ENCODE measurements around the gene MTM1. TPM values are rescaled to one million over a fixed set of nuclear protein-coding genes. Genes with fewer than 3 reads are reported as not detected.

MTM1 gene
- polyA plus RNA-seq, 1 donor from 2014 or later = 15.0 TPM

DNA sequence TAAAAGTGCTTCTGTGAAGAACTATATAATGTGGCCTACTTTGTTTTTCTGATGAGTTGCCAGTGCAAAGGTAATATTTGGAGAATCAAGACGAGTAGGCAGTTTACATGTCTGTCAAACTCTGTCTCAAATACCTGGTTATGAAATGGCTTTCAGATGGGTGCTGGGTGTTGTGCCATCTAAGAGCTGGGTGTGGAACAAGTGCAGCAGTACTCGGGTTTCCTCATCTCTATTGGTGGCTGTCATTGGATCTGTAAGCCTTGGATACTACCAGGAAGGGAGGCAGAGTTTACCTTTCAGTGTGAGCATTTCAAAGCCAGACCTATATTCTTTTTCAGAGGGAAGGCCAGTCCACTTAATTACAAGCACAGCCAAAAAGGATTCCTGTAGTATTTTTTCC is 37.2 kb downstream of the MTM1 start:
- H3K36me3 Mint-ChIP-seq = no peaks in the 10 kb centered on the region
- H3K4me3 Mint-ChIP-seq = no peak overlapping the region
- no peak overlapping the region for H3K27ac Mint-ChIP-seq
- peaks cover 0 to 4% (median 0%) of the 10 kb centered on the region in 3 donors for H3K4me1 Mint-ChIP-seq
- H3K9me3 Mint-ChIP-seq = no peaks in the 10 kb centered on the region
- H3K27me3 Mint-ChIP-seq = no peaks in the 10 kb centered on the region

DNA sequence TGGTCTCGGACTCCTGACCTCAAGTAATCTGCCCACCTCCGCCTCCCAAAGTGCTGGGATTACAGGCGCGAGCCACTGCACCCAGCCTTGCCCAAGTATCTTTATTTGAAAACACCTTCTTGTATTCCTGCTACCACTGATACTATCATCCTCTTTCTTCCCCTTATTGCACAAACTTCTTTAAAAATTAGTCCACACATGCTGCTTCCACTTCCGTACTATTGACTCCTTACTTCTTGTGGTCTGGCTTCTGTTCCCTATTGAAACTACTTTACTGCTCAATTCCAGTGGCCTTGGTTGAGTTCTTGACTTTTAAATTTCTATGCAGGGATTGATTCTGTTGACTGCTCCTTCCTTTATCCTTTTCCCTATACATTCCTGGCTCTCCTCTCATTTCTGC is 38.8 kb downstream of the MTM1 start:
- Mint-ChIP-seq H3K27ac (no peak overlapping the region), H3K9me3 (no peaks in the 10 kb centered on the region), H3K4me3 (no peak overlapping the region), H3K27me3 (peaks cover 1% of the 10 kb centered on the region), H3K4me1 (peaks cover 0 to 4% (median 0%) of the 10 kb centered on the region in 3 donors), H3K36me3 (no peaks in the 10 kb centered on the region)

DNA sequence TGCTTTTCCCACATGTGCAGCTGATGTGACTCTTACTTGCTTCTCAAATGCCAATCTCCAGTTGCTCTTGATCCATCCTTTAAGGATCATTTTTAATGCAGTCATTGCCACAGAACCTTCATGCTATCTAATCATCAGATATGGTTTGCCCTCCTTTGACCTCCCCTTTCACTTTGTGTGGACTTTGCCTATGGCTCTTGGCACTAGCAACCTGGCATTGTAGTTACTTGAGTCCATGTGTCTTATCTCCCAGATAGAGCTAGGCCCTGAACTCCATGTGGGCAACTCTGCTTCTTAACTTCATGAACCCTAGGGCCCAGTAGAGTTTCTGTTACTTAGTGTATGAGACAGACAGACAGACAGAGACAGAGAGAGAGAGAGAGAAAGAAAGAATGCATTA is 41.6 kb downstream of the MTM1 start:
- Mint-ChIP-seq H3K36me3 (peaks cover 6% of the 10 kb centered on the region), H3K9me3 (no peaks in the 10 kb centered on the region), H3K4me1 (peaks cover 0 to 4% (median 3%) of the 10 kb centered on the region in 3 donors), H3K4me3 (no peak overlapping the region), H3K27me3 (peaks cover 1% of the 10 kb centered on the region), H3K27ac (peak overlapping the region in 1 of 3 donors; percentile 32)

DNA sequence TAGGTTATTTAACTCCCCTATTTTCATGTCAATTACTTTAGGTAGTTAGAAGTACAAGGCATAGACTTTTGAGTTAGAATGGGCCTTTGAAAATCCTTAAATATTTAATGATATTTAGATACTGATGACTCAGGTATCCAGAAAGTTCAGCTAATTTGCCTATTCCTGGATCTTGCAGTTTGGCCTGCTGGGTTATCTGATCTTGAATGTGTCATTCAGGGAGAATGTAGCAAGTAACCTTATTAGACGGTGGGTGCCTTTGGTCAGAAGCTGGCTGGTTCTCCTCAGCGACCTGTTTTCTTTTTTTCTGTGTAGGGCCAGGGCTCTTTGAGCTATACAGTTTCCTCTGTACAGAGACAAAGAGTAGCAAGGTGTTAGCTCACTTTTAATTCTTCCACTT is 42.0 kb downstream of the MTM1 start:
- H3K27me3 Mint-ChIP-seq = peaks cover 1% of the 10 kb centered on the region
- no peak overlapping the region for H3K27ac Mint-ChIP-seq
- peaks cover 6% of the 10 kb centered on the region for H3K36me3 Mint-ChIP-seq
- no peak overlapping the region for H3K4me3 Mint-ChIP-seq
- peaks cover 0 to 4% (median 3%) of the 10 kb centered on the region in 3 donors for H3K4me1 Mint-ChIP-seq
- H3K9me3 Mint-ChIP-seq = no peaks in the 10 kb centered on the region

DNA sequence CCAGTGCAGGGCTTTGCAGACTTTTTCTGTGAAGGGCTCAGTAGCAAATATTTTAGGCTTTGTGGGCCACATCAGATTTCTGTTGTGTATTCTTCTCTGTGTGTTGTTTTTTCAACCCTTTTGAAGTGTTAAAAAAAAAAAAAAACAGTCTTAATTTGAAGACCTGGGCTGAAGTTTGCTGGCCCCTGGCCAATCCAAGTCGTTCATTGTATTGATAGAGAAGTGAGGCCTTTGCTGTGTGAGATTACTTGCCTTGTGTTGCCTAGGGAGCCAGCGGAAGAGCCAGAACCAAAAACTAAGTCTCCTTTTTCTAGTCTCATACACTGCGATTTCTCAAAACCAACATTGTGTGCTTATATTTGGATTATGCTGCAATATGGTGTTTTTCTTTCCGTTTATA is 46.9 kb downstream of the MTM1 start:
- H3K27me3 Mint-ChIP-seq = peaks cover 1% of the 10 kb centered on the region
- H3K9me3 Mint-ChIP-seq = peaks cover 1 to 5% (median 2%) of the 10 kb centered on the region in 3 donors
- peaks cover 0 to 3% (median 2%) of the 10 kb centered on the region in 3 donors for H3K4me1 Mint-ChIP-seq
- no peak overlapping the region for H3K4me3 Mint-ChIP-seq
- H3K36me3 Mint-ChIP-seq = peaks cover 6% of the 10 kb centered on the region
- H3K27ac Mint-ChIP-seq = no peak overlapping the region

DNA sequence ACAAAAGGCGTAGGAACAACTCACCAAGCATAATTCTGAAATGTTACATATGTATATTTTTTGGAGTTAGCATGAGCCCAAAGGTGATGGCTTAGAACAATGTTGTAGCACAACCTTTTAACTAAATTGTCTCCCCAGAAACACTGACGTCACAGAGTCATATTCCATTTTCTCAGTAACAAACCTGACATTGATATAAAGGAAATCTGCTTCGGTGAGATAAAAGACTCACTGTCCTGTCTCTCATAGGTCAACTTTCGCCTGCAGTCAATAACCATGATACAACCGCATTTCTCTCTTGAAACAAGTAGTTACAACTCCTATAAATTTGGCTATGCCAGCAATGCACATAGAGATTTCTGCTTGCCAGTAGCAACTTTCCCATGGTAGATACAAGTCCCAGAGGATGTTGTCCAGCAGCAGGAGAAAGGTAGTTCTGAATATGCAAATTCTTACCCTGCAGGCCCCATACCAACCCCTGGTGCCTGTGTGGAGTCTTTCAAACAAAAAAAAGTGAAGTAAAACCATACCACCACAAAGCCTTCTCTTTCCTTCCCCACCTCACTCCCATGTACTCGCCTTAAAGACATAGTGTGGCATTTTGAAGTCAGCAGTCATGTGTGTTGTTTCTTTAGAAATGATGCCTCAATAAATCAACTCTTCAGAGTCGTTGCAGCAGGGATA is 47.9 kb downstream of the MTM1 start:
- Mint-ChIP-seq H3K27ac (no peak overlapping the region), H3K27me3 (peaks cover 1% of the 10 kb centered on the region), H3K36me3 (peaks cover 8% of the 10 kb centered on the region), H3K9me3 (peaks cover 1 to 5% (median 2%) of the 10 kb centered on the region in 3 donors), H3K4me3 (no peak overlapping the region), H3K4me1 (peaks cover 0 to 3% (median 2%) of the 10 kb centered on the region in 3 donors)

DNA sequence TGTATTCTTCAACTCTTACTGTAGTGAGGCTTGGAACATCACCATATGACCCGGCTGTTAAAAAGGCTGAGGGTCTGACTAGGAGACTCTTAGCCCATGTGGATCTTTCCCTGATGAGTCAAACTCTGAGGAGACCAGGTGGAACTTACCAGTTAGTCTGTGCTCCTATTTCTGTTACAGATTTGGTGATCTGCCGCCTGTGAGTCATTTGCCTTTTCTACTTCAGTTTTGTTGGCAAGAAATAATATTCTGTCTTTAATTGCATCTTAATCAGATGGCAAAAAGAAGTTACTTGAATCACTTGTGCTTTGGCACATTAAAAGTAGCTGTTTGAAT is 48.4 kb downstream of the MTM1 start:
- peaks cover 1 to 5% (median 2%) of the 10 kb centered on the region in 3 donors for H3K9me3 Mint-ChIP-seq
- no peak overlapping the region for H3K27ac Mint-ChIP-seq
- no peaks in the 10 kb centered on the region for H3K27me3 Mint-ChIP-seq
- H3K36me3 Mint-ChIP-seq = peaks cover 8% of the 10 kb centered on the region
- H3K4me3 Mint-ChIP-seq = no peak overlapping the region
- H3K4me1 Mint-ChIP-seq = peaks cover 0 to 3% (median 2%) of the 10 kb centered on the region in 3 donors

DNA sequence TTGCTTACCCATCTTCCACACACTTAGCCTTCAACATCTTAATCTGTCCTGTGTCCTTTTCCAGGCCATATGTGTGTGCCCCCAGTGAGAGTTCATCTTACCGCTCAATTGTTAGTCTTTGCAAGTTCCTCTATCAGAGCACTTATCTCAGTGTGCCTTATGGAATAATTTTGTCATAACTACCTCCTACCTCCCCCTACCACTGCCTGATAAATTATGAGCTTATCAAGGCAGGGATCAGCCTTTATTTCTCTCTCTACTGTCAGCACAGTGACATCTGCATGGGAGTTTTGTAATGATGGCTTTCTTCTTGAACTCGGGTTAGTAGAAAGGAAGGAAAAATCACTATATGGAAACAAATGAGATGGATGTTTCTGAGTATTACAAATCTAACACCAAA is 53.2 kb downstream of the MTM1 start:
- Mint-ChIP-seq H3K36me3 (peaks cover 2% of the 10 kb centered on the region), H3K27ac (no peak overlapping the region), H3K27me3 (no peaks in the 10 kb centered on the region), H3K9me3 (peaks cover under 1 to 4% (median under 1%) of the 10 kb centered on the region in 3 donors), H3K4me3 (no peak overlapping the region), H3K4me1 (no peaks in the 10 kb centered on the region)

DNA sequence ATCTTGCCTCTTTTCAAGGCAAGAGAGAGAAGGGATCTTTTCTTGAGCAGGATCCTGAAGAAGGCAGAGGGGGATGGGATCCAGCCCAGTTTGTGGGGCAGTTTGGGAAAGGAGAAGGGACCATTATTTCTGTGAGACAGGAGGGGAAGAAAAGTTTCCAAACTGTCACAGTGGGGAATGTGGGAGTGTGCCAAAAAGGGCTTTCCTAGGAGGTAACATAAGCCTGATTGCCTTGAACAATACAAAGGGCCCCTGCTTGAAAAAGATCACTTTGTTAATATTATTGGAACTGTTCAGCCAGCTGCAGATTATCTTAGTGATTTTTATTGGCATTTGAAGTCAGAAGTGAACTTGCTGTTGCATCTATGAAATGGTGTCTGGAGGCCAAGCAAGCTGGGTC is 55.2 kb downstream of the MTM1 start:
- Mint-ChIP-seq H3K36me3 (peaks cover 2% of the 10 kb centered on the region), H3K9me3 (no peaks in the 10 kb centered on the region), H3K27me3 (peaks cover 1% of the 10 kb centered on the region), H3K4me1 (no peaks in the 10 kb centered on the region), H3K4me3 (no peak overlapping the region), H3K27ac (no peak overlapping the region)

DNA sequence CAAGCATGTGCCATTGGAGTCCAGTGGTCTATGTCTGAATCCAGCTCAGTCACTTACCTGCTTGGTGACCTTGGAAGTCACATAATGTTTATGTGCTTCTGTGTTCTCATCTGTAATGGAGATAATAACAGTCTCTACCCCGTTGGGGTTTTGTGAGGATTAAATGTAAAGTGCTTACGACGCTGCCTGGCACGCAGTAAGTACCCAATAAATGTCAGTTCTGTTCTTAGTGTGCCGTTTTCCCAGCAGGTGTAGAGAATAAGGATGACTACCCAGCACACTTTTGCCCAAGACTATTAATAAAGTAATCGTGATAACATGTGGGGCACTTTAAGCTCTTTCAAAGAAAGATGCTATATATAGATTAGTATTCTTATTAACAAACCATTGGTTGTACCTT is 56.7 kb downstream of the MTM1 start:
- Mint-ChIP-seq H3K27me3 (peaks cover 3% of the 10 kb centered on the region), H3K9me3 (no peaks in the 10 kb centered on the region), H3K36me3 (peaks cover 2% of the 10 kb centered on the region), H3K4me1 (no peaks in the 10 kb centered on the region), H3K27ac (no peak overlapping the region), H3K4me3 (no peak overlapping the region)

DNA sequence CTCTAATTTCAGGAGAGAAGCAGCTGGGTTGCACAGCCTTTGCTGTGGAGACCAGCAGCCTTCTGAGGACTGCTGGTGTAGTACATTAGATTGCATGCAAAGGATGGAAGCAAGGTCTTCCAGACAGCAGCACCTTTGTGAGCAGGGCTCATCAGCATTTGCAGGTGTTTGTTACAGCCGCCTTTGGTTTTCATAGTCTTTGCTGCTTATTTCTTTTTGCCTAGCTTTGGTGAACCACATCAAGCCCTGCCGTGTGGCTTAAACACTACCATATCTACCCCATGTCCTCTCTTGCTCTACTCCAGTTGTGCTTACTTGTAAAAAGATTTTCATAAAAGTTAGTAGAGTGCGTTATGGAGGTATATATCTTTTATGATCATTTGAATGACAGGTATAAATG is 57.5 kb downstream of the MTM1 start:
- no peaks in the 10 kb centered on the region for H3K36me3 Mint-ChIP-seq
- peaks cover 3% of the 10 kb centered on the region for H3K27me3 Mint-ChIP-seq
- no peaks in the 10 kb centered on the region for H3K4me1 Mint-ChIP-seq
- no peaks in the 10 kb centered on the region for H3K9me3 Mint-ChIP-seq
- H3K4me3 Mint-ChIP-seq = no peak overlapping the region
- H3K27ac Mint-ChIP-seq = no peak overlapping the region

DNA sequence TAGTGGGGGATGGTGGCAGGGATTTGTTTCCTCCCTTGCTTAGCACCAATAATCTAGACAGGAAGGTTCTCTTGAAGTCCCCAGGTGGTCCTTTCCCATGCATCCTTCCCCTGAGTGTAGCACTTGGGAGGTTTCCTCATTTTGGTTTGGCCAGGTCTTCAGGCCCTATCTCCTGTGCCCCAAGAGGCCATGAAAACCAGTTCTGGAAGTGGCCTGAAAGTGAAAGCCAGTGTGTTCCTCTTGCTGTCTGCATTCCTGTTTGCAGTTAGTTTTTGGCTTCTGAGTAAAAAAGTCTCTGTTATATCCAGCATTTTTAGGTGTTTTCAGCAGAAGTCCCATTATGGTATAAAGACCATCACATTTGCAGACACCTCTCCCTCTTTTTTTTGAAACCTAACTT is 59.5 kb downstream of the MTM1 start:
- Mint-ChIP-seq H3K9me3 (no peaks in the 10 kb centered on the region), H3K4me3 (no peak overlapping the region), H3K27ac (no peak overlapping the region), H3K27me3 (peaks cover 3% of the 10 kb centered on the region), H3K4me1 (no peaks in the 10 kb centered on the region), H3K36me3 (no peaks in the 10 kb centered on the region)

DNA sequence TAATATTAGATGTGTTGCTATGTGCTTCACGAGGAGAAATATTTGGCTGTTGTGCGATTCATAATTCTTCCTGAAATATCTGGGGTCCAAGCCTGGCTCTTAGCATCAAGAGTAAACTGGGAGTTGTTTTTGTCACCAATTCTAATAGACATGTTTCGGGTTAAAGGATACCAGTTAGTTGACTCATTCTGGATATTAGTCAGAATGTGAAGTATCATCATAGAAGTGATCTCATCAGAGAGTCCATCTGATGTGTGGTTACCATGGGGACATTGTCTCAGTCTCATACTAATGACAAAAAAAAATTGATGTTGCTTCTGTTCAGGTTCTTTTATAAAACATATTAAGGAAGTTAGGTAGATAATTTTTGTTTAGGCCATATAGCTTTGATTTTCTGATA is 67.5 kb downstream of the MTM1 start:
- H3K9me3 Mint-ChIP-seq = no peaks in the 10 kb centered on the region
- H3K36me3 Mint-ChIP-seq = no peaks in the 10 kb centered on the region
- H3K27ac Mint-ChIP-seq = no peak overlapping the region
- no peak overlapping the region for H3K4me3 Mint-ChIP-seq
- H3K27me3 Mint-ChIP-seq = no peaks in the 10 kb centered on the region
- no peaks in the 10 kb centered on the region for H3K4me1 Mint-ChIP-seq

DNA sequence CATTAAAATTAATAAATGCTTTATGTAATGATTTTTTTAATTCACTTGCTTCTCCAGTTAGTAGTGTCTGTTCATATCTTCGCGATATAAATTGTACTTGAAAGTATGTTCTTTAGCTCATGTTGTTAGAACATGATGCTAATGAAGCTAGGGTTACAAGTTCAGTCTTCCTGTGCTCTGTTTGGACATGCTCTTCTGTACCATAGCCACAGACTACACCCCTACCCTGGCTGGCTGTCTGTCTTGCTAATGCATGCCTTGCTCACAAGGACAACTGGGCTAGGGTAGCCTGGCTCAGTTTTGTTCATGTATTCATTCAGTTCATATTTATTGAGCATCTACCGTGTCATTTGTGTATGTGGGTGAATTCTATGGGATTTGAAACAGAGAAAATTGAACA is 74.0 kb downstream of the MTM1 start:
- H3K36me3 Mint-ChIP-seq = no peaks in the 10 kb centered on the region
- no peaks in the 10 kb centered on the region for H3K9me3 Mint-ChIP-seq
- H3K27ac Mint-ChIP-seq = no peak overlapping the region
- no peaks in the 10 kb centered on the region for H3K27me3 Mint-ChIP-seq
- no peaks in the 10 kb centered on the region for H3K4me1 Mint-ChIP-seq
- H3K4me3 Mint-ChIP-seq = no peak overlapping the region

DNA sequence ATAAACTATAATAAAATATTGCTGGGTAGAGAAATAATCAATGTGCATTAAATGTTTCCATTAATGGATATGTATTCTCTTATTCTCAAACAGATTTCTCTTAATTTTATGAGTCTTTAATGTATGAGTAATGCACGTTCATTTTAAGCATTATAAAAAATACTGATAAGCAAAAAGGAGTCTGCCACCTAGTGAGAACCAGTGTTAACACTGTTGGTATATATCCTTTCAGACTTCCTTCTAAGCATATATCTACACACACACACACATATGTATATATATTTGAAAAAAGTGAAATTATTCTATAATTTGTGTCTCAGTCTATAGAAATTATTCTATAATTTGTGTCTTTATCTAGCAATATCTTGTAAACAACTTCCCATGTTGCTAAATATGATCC is 74.8 kb downstream of the MTM1 start:
- no peaks in the 10 kb centered on the region for H3K4me1 Mint-ChIP-seq
- H3K27ac Mint-ChIP-seq = no peak overlapping the region
- H3K4me3 Mint-ChIP-seq = no peak overlapping the region
- no peaks in the 10 kb centered on the region for H3K36me3 Mint-ChIP-seq
- H3K9me3 Mint-ChIP-seq = no peaks in the 10 kb centered on the region
- no peaks in the 10 kb centered on the region for H3K27me3 Mint-ChIP-seq

DNA sequence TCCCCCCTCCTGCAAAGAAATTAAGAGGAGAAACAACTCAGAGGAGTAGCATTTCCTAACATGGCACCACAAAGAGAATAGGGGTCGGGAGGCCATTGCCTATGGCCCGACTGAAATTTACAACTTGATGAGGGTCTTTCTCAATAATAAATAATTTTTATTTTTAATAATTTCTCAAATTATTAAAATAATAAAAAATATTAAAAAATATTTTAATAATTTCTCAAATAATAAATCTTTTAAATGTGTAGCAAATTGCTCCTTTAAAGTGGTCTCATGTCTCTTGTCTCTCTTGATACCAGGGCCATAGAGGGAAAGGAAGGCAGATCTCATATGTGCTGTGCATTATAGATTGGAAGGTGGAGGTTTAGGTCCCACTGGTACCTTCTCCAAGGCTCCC is 75.5 kb downstream of the MTM1 start:
- no peaks in the 10 kb centered on the region for H3K4me1 Mint-ChIP-seq
- H3K27me3 Mint-ChIP-seq = no peaks in the 10 kb centered on the region
- H3K36me3 Mint-ChIP-seq = no peaks in the 10 kb centered on the region
- no peak overlapping the region for H3K27ac Mint-ChIP-seq
- no peak overlapping the region for H3K4me3 Mint-ChIP-seq
- H3K9me3 Mint-ChIP-seq = no peaks in the 10 kb centered on the region

Measured in IgD-negative memory B cell (primary cell).